Mammary epithelial cell (primary cell): ENCODE results near the gene CSRNP3.

Experiments
- EZH2 ChIP-seq: IDR thresholded peaks from 2 replicates; pipeline ENCODE4 v1.6.1; 2012; ENCODE audit warnings: low read length, inconsistent platforms, borderline replicate concordance
- TF ChIP-seq, protein P1 (sequence below), 2 donors: IDR thresholded peaks in 1 of 2; conservative IDR thresholded peaks in 1 of 2; 2 replicates each; pipeline ENCODE4 v1.5.1; 2011 to 2012; ENCODE audit warnings: inconsistent platforms in 2 of 2, low read length in 2 of 2, mild to moderate bottlenecking in 2 of 2, control low read depth in 1 of 2, low read depth in 1 of 2; ENCODE audit not compliant: insufficient read depth in 1 of 2; ENCODE audit errors: extremely low read depth in 1 of 2

DNA sequence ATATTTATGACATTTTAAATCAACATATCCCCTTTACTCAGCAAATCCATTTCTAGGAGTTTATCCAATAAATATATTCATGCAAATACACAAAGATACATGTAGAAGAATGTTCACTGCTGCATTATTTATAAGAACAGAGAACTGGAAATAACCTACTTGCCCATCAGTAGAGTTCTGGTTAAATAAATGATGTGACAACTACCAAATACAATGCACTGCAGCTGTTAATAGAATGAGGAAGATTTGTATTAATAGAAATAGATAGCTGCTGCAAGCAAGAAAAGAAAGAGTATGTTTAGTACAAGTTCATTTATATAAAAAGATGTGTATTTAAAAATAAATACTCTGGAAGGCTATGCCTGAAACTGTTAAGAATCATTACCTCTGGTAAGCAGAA lies 49.3 kb upstream of the CSRNP3 start:
- TF ChIP-seq, protein P1, sequence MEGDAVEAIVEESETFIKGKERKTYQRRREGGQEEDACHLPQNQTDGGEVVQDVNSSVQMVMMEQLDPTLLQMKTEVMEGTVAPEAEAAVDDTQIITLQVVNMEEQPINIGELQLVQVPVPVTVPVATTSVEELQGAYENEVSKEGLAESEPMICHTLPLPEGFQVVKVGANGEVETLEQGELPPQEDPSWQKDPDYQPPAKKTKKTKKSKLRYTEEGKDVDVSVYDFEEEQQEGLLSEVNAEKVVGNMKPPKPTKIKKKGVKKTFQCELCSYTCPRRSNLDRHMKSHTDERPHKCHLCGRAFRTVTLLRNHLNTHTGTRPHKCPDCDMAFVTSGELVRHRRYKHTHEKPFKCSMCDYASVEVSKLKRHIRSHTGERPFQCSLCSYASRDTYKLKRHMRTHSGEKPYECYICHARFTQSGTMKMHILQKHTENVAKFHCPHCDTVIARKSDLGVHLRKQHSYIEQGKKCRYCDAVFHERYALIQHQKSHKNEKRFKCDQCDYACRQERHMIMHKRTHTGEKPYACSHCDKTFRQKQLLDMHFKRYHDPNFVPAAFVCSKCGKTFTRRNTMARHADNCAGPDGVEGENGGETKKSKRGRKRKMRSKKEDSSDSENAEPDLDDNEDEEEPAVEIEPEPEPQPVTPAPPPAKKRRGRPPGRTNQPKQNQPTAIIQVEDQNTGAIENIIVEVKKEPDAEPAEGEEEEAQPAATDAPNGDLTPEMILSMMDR (conservative IDR thresholded peaks at IDR 0.05 in 1 of 2, IDR thresholded peaks at IDR 0.05 in 1 of 2; ENCODE audit: extremely low read depth in 1 of 2, insufficient read depth in 1 of 2, low read depth in 1 of 2, low read length in 2 of 2): no peak
- TF ChIP-seq EZH2: no peak
